GM12878 (cell line): ENCODE measurements around the gene ITSN1. TPM values are rescaled to one million over a fixed set of nuclear protein-coding genes. Genes with fewer than 3 reads are reported as not detected.

Experiments
- ATAC-seq: fragments of 200-7000 bp; cut with Tn5 transposase; 3 replicates; pipeline ENCODE4 v1.9.1; 2020; ENCODE audit warnings: mild to moderate bottlenecking, moderate library complexity
- BruUV-seq: library from RNA; stranded (reverse); fragments of 400-500 nt; replicated peaks from 2 replicates; lab custom pipeline; 2021; lab: Mats Ljungman, UMichigan
- CTCF ChIA-PET: fragments of 300-600 bp; sonication (Branson Sonifier 250); formaldehyde crosslinking; extraction: SDS; loops from one replicate; lab custom pipeline; 2021; ENCODE audit warnings: inconsistent platforms; lab: Yijun Ruan, JAX
- POLR2A ChIA-PET: fragments of 350-600 bp; formaldehyde crosslinking; extraction: SDS; loops from one replicate; lab custom pipeline; 2021; ENCODE audit warnings: inconsistent platforms; lab: Charles Lee
- RAD21 ChIA-PET: fragments of 300-600 bp; sonication (Branson Sonifier 250); formaldehyde crosslinking; loops from one replicate; lab custom pipeline; 2023; ENCODE audit warnings: antibody characterized with exemption; ENCODE audit not compliant: unreplicated experiment; lab: Charles Lee
- SMC1A ChIA-PET: fragments of 300-600 bp; sonication (Branson Sonifier 250); formaldehyde crosslinking; loops from one replicate; lab custom pipeline; 2023; ENCODE audit not compliant: unreplicated experiment, uncharacterized antibody; lab: Charles Lee
- DNase-seq: peaks from one replicate; pipeline ENCODE4 v3.0.0-alpha.2; 2011; ENCODE audit warnings: low read depth, low spot score
- FAIRE-seq: peaks from 3 replicates; lab custom pipeline; 2011; peaks lifted over from hg19 to GRCh38; lab: Jason Lieb, UNC
- H2AFZ ChIP-seq: 2 replicates; pipeline ENCODE4 v1.6.0; 2011; ENCODE audit warnings: low read depth, low read length, control low read depth; ENCODE audit not compliant: control insufficient read depth
- H3K27ac ChIP-seq: 2 replicates; pipeline ENCODE4 v1.5.1; 2011; ENCODE audit warnings: control low read depth; ENCODE audit not compliant: control insufficient read depth, insufficient read depth
- H3K27me3 ChIP-seq, 2 experiments: replicated peaks in 1 of 2; 2 replicates each; pipeline versions ENCODE4 v1.6.0 to v1.6.1; 2011; ENCODE audit warnings: low read length in 1 of 2; ENCODE audit not compliant: control insufficient read depth in 2 of 2, insufficient read depth in 2 of 2
- H3K36me3 ChIP-seq, 2 experiments: 2 replicates each; pipeline ENCODE4 v1.5.1; 2011; ENCODE audit warnings: low read length in 1 of 2; ENCODE audit not compliant: control insufficient read depth in 2 of 2, insufficient read depth in 2 of 2
- H3K4me1 ChIP-seq: 2 replicates; pipeline ENCODE4 v1.6.1; 2011; ENCODE audit warnings: mild to moderate bottlenecking, low read length, moderate library complexity, mixed read lengths; ENCODE audit not compliant: control insufficient read depth, insufficient read depth
- H3K4me2 ChIP-seq: 2 replicates; pipeline ENCODE4 v1.6.0; 2011; ENCODE audit warnings: control low read depth; ENCODE audit not compliant: control insufficient read depth, insufficient read depth
- H3K4me3 ChIP-seq: fragments of 200-600 bp; sonication (generic); 2 replicates; pipeline ENCODE4 v1.5.1; 2016
- H3K79me2 ChIP-seq: 2 replicates; pipeline ENCODE4 v1.6.0; 2011; ENCODE audit warnings: low read length; ENCODE audit not compliant: control insufficient read depth, insufficient read depth
- H3K9ac ChIP-seq: 2 replicates; pipeline ENCODE4 v1.8.0; 2011; ENCODE audit warnings: low read length, control low read depth, mixed read lengths; ENCODE audit not compliant: control insufficient read depth, insufficient read depth
- H3K9me3 ChIP-seq: replicated peaks from 3 replicates; pipeline ENCODE4 v1.5.1; 2011; ENCODE audit warnings: mild to moderate bottlenecking, low read length; ENCODE audit not compliant: control insufficient read depth, insufficient read depth
- H4K20me1 ChIP-seq: 2 replicates; pipeline ENCODE4 v1.6.0; 2011; ENCODE audit not compliant: control insufficient read depth, insufficient read depth
- ATF7 ChIP-seq: fragments of 450-650 bp; IDR thresholded peaks from 2 replicates; pipeline ENCODE4 v1.6.1; 2016; ENCODE audit warnings: low read depth, mild to moderate bottlenecking
- CHD4 ChIP-seq: fragments of 200-600 bp; sonication (generic); IDR thresholded peaks from 2 replicates; pipeline ENCODE4 v1.6.1; 2016; ENCODE audit warnings: mild to moderate bottlenecking
- CTCF ChIP-seq, 3 experiments: IDR thresholded peaks in 2 of 3; conservative IDR thresholded peaks in 1 of 3; 2 replicates each; pipeline ENCODE4 v1.5.1; 2011; ENCODE audit warnings: low read depth in 3 of 3, low read length in 3 of 3, mild to moderate bottlenecking in 3 of 3, control low read depth in 2 of 3, moderate library complexity in 2 of 3, inconsistent platforms in 1 of 3, mixed read lengths in 1 of 3; ENCODE audit not compliant: control insufficient read depth in 2 of 3, insufficient read depth in 1 of 3; ENCODE audit errors: extremely low read depth in 1 of 3
- DPF2 ChIP-seq: fragments of 450-650 bp; IDR thresholded peaks from 2 replicates; pipeline ENCODE4 v1.6.1; 2017; ENCODE audit warnings: mild to moderate bottlenecking
- ETV6 ChIP-seq, 2 experiments: fragments of 450-650 bp in 1 of 2; IDR thresholded peaks in 1 of 2; conservative IDR thresholded peaks in 1 of 2; 2 replicates each; pipeline ENCODE4 v1.6.1; 2014; ENCODE audit warnings: antibody characterized with exemption in 1 of 2, borderline replicate concordance in 1 of 2, low read depth in 1 of 2, mild to moderate bottlenecking in 1 of 2, moderate library complexity in 1 of 2
- EZH2 ChIP-seq: IDR thresholded peaks from 2 replicates; pipeline ENCODE4 v1.6.1; 2012; ENCODE audit warnings: low read depth, mild to moderate bottlenecking, control low read depth, inconsistent platforms, low read length, borderline replicate concordance; ENCODE audit not compliant: control insufficient read depth
- GABPA ChIP-seq: IDR thresholded peaks from 2 replicates; pipeline ENCODE4 v1.6.1; 2014; ENCODE audit warnings: antibody characterized with exemption, low read depth, mild to moderate bottlenecking, inconsistent platforms
- JUND ChIP-seq: IDR thresholded peaks from 2 replicates; pipeline ENCODE4 v1.6.1; 2012; ENCODE audit warnings: low read depth, mild to moderate bottlenecking, low read length, improper control_type of control experiment, moderate library complexity
- SMAD1 ChIP-seq: fragments of 450-650 bp; IDR thresholded peaks from 2 replicates; pipeline ENCODE4 v1.6.1; 2018; ENCODE audit warnings: mild to moderate bottlenecking, low read depth; ENCODE audit not compliant: partially characterized antibody
- TCF7 ChIP-seq: IDR thresholded peaks from 2 replicates; pipeline ENCODE4 v1.6.1; 2014; ENCODE audit warnings: antibody characterized with exemption, borderline replicate concordance
- ZNF207 ChIP-seq: fragments of 450-650 bp; IDR thresholded peaks from 2 replicates; pipeline ENCODE4 v1.6.1; 2014; ENCODE audit warnings: antibody characterized with exemption, mild to moderate bottlenecking, borderline replicate concordance
- ZNF217 ChIP-seq: fragments of 450-650 bp; IDR thresholded peaks from 2 replicates; pipeline ENCODE4 v1.6.1; 2017; ENCODE audit warnings: antibody characterized with exemption, mild to moderate bottlenecking
- WGBS: methylation state at CpG from one replicate; pipeline ENCODE4 v1.1.6; 2016; ENCODE audit warnings: low lambda C conversion rate; ENCODE audit not compliant: insufficient replicate concordance, insufficient coverage; ENCODE audit errors: missing lambda C conversion rate; 5-methylcytosine and 5-hydroxymethylcytosine counted together
- in situ Hi-C: fragments of 300-500 bp; cut with MboI; formaldehyde crosslinking; loops from 9 replicates; pipeline ENCODE4 v1.14.3; 2018; ENCODE audit warnings: mixed read lengths
- intact Hi-C: fragments of 100-400 bp; cut with micrococcal nuclease; formaldehyde crosslinking; loops from one replicate; pipeline ENCODE4 v1.14.2; 2022; ENCODE audit not compliant: unreplicated experiment
- polyA plus RNA-seq, 11 experiments: library from polyadenylated mRNA; depleted of rRNA in 4 of 11; unstranded in 6 of 11; stranded (reverse) in 5 of 11; fragments of >200 nt; fragmentation: Nextera tagmentation in 4 of 11; fragmentation: Illumina TruSeq in 1 of 11; extraction: Ambion mirVana in 4 of 11; extraction: Trizol in 1 of 11; gene quantifications; 1 replicate in 1 of 11; 2 replicates in 10 of 11; pipeline versions ENCODE4 v1.2.1 to v1.2.3, GENCODE V29; 2011 to 2016; ENCODE audit warnings: inconsistent platforms in 2 of 11, missing spikeins in 2 of 11, low read depth in 1 of 11
- total RNA-seq, 4 experiments: library from RNA; depleted of rRNA in 3 of 4; stranded (reverse); fragments of >200 nt in 3 of 4; fragmentation: Illumina TruSeq in 1 of 4; extraction: Trizol in 1 of 4; gene quantifications; 2 replicates each; pipeline versions ENCODE4 v1.2.1 to v1.2.3, GENCODE V29; 2013 to 2021

ITSN1 gene
- total and polyA plus RNA-seq, 10 of the 15 experiments (the other 5 are each of a cell fraction or from before 2014, with no cell fraction given): 0.89 to 10.6 (median 4.8) TPM

GRCh38 chr21:33800753-33801423 lies 158.6 kb downstream of the ITSN1 start:
- 36% methylated on average over 5 of the region's 5 CpGs for WGBS
- Histone ChIP-seq H3K4me1 (no peaks in the 10 kb centered on the region), H3K4me3 (no peak overlapping the region), H3K9me3 (no peaks in the 10 kb centered on the region), H3K79me2 (no peaks in the 10 kb centered on the region), H3K4me2 (no peak overlapping the region), H3K9ac (no peak overlapping the region), H3K36me3 (no peaks in the 10 kb centered on the region), H3K27me3 (no peaks in the 10 kb centered on the region), H3K27ac (no peak overlapping the region), H2AFZ (no peak overlapping the region), H4K20me1 (no peaks in the 10 kb centered on the region)
- in situ Hi-C loops (no loop called here), intact Hi-C loops (no loop called here)
- DNase-seq (no peak), ATAC-seq (no peak), FAIRE-seq (no peak)
- POLR2A ChIA-PET: no interaction called here
- SMC1A ChIA-PET: no interaction called here
- CTCF ChIA-PET: no interaction called here
- RAD21 ChIA-PET: no interaction called here
- TF ChIP-seq ETV6 (conservative IDR thresholded peaks at IDR 0.05 in 1 of 2, IDR thresholded peaks at IDR 0.05 in 1 of 2; ENCODE audit: borderline replicate concordance in 1 of 2, low read depth in 1 of 2) (no peak), EZH2 (no peak), ZNF217 (no peak), ATF7 (no peak), DPF2 (no peak), JUND (no peak), ZNF207 (no peak), CTCF (IDR thresholded peaks at IDR 0.05 in 2 of 3, conservative IDR thresholded peaks at IDR 0.05 in 1 of 3; ENCODE audit: control insufficient read depth in 2 of 3, extremely low read depth in 1 of 3, insufficient read depth in 1 of 3, low read depth in 3 of 3, low read length in 3 of 3) (no peak), SMAD1 (no peak), CHD4 (no peak), GABPA (no peak), TCF7 (no peak)
- no TSS peak for BruUV-seq
